Umbilical cord (tissue), 2 donors: Measurements from ENCODE around the gene DOP1B. TPM values are rescaled to one million over a fixed set of nuclear protein-coding genes. Genes with fewer than 3 reads are reported as not detected.
"Not testable (repeated sequence)": the region's sequence is repeated elsewhere in the genome, so short reads cannot be mapped to it uniquely, and the experiment has no call there.

Experiments used
- DNase-seq: peaks from one replicate; pipeline ENCODE4 v3.0.0-alpha.2; 2015; ENCODE audit warnings: low spot score
- total RNA-seq: library from RNA; depleted of rRNA; stranded (reverse); fragments of >200 nt; gene quantifications from one replicate; pipeline ENCODE4 v1.2.3, GENCODE V29; 2014; ENCODE audit warnings: low replicate concordance; ENCODE audit not compliant: insufficient read depth

Gene DOP1B
- total RNA-seq, 1 donor from 2014 or later: 13.2 TPM

GRCh38 chr21:36134803-36135390 lies 21.7 kb upstream of the DOP1B start, which contains the start of gene CBR3:
TSS of gene CBR3 (plus strand) at chr21:36135079. CDS start at chr21:36135193, 114 bp downstream.
- no peak for DNase-seq

GRCh38 chr21:36135391-36136102 lies 21.1 kb upstream of the DOP1B start:
- DNase-seq: peak; percentile 61

GRCh38 chr21:36139791-36140190 lies 16.8 kb upstream of the DOP1B start:
- DNase-seq: not testable (repeated sequence)

- DNase-seq: peak; percentile 85
These were observed 15.1 kb upstream of the DOP1B start for GRCh38 chr21:36141513-36141925.

GRCh38 chr21:36144233-36144632 lies 12.4 kb upstream of the DOP1B start:
- not testable (repeated sequence) for DNase-seq

GRCh38 chr21:36145259-36145658 lies 11.4 kb upstream of the DOP1B start:
- no peak for DNase-seq

- no peak for DNase-seq
These were observed 8.7 kb upstream of the DOP1B start for GRCh38 chr21:36147911-36148310.

- DNase-seq: no peak
These were observed 7.7 kb upstream of the DOP1B start for GRCh38 chr21:36148886-36149285.

- peak; percentile 65 for DNase-seq
These were observed 6.6 kb upstream of the DOP1B start for GRCh38 chr21:36149788-36150711.

GRCh38 chr21:36155603-36156338 lies 853 bp upstream of the DOP1B start:
- peak; percentile 47 for DNase-seq

- DNase-seq: peak; percentile 99
These were observed 247 bp upstream of the DOP1B start for GRCh38 chr21:36156339-36156814.

- no peak for DNase-seq
These were observed 2.8 kb downstream of the DOP1B start for GRCh38 chr21:36159356-36159921.

GRCh38 chr21:36160850-36161178 lies 4.2 kb downstream of the DOP1B start:
- no peak for DNase-seq

- no peak for DNase-seq
These were observed 6.0 kb downstream of the DOP1B start for GRCh38 chr21:36162631-36163030.

GRCh38 chr21:36163750-36164741 lies 7.4 kb downstream of the DOP1B start:
- peak; percentile 27 for DNase-seq

GRCh38 chr21:36165356-36165755 lies 8.7 kb downstream of the DOP1B start:
- DNase-seq: no peak

GRCh38 chr21:36166705-36167104 lies 10.1 kb downstream of the DOP1B start:
- DNase-seq: no peak

- DNase-seq: no peak
These were observed 10.9 kb downstream of the DOP1B start for GRCh38 chr21:36167541-36167940.

GRCh38 chr21:36169470-36170128 lies 13.0 kb downstream of the DOP1B start:
- DNase-seq: no peak
